ENCODE data around the gene NTRK3.

NTRK3 gene

GRCh38 chr15:88177451-88177850 is 79.1 kb downstream of the NTRK3 start:
- DNase-seq: no peak

- DNase-seq: no peak
Measured at GRCh38 chr15:88174571-88174970, 82.0 kb downstream of the NTRK3 start.

GRCh38 chr15:88166082-88166993 is 90.2 kb downstream of the NTRK3 start:
- no peak for DNase-seq

GRCh38 chr15:88161636-88162035 is 94.9 kb downstream of the NTRK3 start:
- no peak for DNase-seq

GRCh38 chr15:88155310-88155709 is 101.2 kb downstream of the NTRK3 start:
- no peak for DNase-seq

GRCh38 chr15:88152672-88153071 is 103.9 kb downstream of the NTRK3 start:
- no peak for DNase-seq

- no peak for DNase-seq
Measured at GRCh38 chr15:88147760-88148159, 108.8 kb downstream of the NTRK3 start.

- DNase-seq: no peak
Measured at GRCh38 chr15:88144921-88145653, 111.5 kb downstream of the NTRK3 start.

GRCh38 chr15:88142121-88142520 is 114.4 kb downstream of the NTRK3 start:
- DNase-seq: no peak

GRCh38 chr15:88141269-88141889 is 115.2 kb downstream of the NTRK3 start:
- no peak for DNase-seq

GRCh38 chr15:88140398-88140797 is 116.1 kb downstream of the NTRK3 start:
- no peak for DNase-seq

GRCh38 chr15:88139936-88140335 is 116.6 kb downstream of the NTRK3 start:
- DNase-seq: no peak

- no peak for DNase-seq
Measured at GRCh38 chr15:88133795-88134194, 122.7 kb downstream of the NTRK3 start.

GRCh38 chr15:88132499-88132898 is 124.0 kb downstream of the NTRK3 start:
- DNase-seq: no peak

GRCh38 chr15:88131937-88132336 is 124.6 kb downstream of the NTRK3 start:
- no peak for DNase-seq

GRCh38 chr15:88127432-88127790 is 129.1 kb downstream of the NTRK3 start:
- no peak for DNase-seq

- DNase-seq: no peak
Measured at GRCh38 chr15:88126695-88127431, 129.7 kb downstream of the NTRK3 start.

GRCh38 chr15:88125576-88125975 is 131.0 kb downstream of the NTRK3 start:
- DNase-seq: no peak

GRCh38 chr15:88124199-88124598 is 132.3 kb downstream of the NTRK3 start:
- no peak for DNase-seq

GRCh38 chr15:88121968-88122530 is 134.5 kb downstream of the NTRK3 start:
- no peak for DNase-seq

- no peak for DNase-seq
Measured at GRCh38 chr15:88120026-88120425, 136.5 kb downstream of the NTRK3 start.

GRCh38 chr15:88118741-88119140 is 137.8 kb downstream of the NTRK3 start:
- no peak for DNase-seq

GRCh38 chr15:88118035-88118434 is 138.5 kb downstream of the NTRK3 start:
- no peak for DNase-seq
